Heart left ventricle (tissue), 13 donors: ENCODE measurements around the gene ATP1B4.

Source experiments
- POLR2A ChIP-seq, 2 donors: fragments of 450-650 bp; IDR thresholded peaks; one replicate each; pipeline ENCODE4 v1.6.1; 2017; ENCODE audit warnings: antibody characterized with exemption in 2 of 2, mild to moderate bottlenecking in 2 of 2, moderate library complexity in 2 of 2
- TF ChIP-seq, protein P1 (sequence below), 12 donors: fragments of 200-600 bp; sonication (generic) in 4 of 12; IDR thresholded peaks; one replicate each; pipeline versions ENCODE4 v1.5.0 to v1.8.0; 2018 to 2022; ENCODE audit warnings: antibody characterized with exemption in 12 of 12, mild to moderate bottlenecking in 5 of 12
- donor health status: ischemic (EF 13 %, LVEDD 7.1; RV severe dilation, severe dysfunction).
- donor health status: DM: no; HTN: yes; CAD: no.
- donor health status: DM: no; HTN: no; CAD: no.
- donor health status: ischemic (EF 25% LVEDD 6.9; RV normal size, moderate dysfunction).
- donor health status: ischemic (EF 25% LVEDD 5.7; RV mildly dilated, moderate dysfunction).
- donor health status: ischemic (EF 35%, LVEDD 5.7; RV mildly dilated, moderate dysfunction).
- donor health status: nonischemic (EF 11% LVEDD 7.7; RV severe dilation, severe dysfunction).
- donor health status: DM: yes; HTN: yes; CAD: no.
- donor health status: PGD.
- donor health status: ischemic (EF 29% LVEDD 5.4; RV normal size, mild dysfunction).
- donor health status: nonischemic (EF 23%, LVEDD 6.1; RV moderate dilation, normal function).

DNA sequence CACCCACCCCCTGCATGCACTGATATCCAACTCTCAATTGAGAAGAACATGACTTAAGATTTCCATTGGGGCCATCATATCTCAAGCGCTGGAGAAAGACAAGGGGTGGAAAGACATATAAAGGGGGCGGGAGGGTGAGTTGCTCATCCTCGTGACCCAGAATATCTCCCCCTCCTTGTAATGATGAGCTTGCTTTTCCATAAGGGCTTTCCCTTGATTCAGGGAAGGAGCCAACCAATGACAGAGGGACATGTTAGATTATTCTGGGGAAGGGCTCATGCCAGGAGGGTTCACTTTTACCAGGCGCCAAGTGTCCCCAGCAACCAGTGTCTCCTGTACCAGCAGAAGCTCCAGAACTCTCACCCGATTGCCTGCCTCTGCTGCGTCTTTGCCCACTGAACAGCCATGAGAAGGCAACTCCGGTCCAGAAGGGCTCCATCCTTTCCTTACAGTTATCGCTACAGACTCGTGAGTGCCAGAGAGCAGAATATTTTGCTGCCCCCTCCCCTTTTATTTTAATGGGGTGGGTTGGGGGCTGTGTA, at the start of gene ATP1B4:
- no peak for TF ChIP-seq POLR2A (IDR thresholded peaks at IDR 0.05)
- TF ChIP-seq, protein P1, sequence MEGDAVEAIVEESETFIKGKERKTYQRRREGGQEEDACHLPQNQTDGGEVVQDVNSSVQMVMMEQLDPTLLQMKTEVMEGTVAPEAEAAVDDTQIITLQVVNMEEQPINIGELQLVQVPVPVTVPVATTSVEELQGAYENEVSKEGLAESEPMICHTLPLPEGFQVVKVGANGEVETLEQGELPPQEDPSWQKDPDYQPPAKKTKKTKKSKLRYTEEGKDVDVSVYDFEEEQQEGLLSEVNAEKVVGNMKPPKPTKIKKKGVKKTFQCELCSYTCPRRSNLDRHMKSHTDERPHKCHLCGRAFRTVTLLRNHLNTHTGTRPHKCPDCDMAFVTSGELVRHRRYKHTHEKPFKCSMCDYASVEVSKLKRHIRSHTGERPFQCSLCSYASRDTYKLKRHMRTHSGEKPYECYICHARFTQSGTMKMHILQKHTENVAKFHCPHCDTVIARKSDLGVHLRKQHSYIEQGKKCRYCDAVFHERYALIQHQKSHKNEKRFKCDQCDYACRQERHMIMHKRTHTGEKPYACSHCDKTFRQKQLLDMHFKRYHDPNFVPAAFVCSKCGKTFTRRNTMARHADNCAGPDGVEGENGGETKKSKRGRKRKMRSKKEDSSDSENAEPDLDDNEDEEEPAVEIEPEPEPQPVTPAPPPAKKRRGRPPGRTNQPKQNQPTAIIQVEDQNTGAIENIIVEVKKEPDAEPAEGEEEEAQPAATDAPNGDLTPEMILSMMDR (IDR thresholded peaks at IDR 0.05) = no peak
